GF-D8 (cell line): ENCODE data around the gene RESP18.
"Not testable (repeated sequence)": the region's sequence is repeated elsewhere in the genome, so short reads cannot be mapped to it uniquely, and the experiment has no call there.

Source experiments
- DNase-seq: peaks from one replicate; lab custom pipeline; 2025; lab: John Stamatoyannopoulos, UW

The RESP18 gene

DNA sequence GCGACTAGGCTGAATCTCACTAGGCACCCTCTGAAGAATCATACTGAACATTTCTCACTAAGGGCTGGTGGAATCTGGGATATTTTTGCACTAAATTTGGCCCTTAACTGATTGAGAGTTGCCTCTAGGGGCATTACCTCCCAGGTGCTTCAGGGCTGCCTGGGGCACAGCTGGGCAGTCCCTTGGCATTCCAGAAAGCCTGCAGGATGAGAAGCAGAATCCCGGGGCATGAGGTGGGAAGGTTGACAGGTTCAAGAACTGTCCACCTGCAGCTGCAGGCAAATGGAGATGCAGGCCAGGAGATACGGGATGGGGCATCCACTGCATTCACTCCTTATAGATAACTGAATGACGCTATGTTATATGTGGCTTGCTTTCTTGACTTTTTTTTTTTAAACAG lies 7.4 kb downstream of the RESP18 start:
- DNase-seq: no peak

DNA sequence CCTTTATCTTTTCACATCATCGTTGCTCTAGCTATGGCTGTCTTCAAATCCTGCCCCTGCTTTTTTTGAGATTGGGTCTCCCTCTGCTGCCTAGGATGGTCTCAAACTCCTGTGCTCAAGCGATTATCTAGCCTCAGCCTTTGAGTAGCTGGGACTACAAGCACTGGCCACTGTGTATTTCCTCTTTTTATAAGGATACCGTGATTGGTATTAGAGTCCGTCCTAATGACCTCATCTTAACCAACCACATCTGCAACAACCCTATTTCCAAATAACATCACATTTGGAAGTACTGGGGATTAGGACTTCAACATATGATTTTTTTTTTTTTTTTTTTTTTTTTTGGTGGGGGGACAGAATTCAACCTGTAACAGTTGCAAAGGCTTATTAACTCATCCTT lies 9.1 kb downstream of the RESP18 start:
- no peak for DNase-seq

DNA sequence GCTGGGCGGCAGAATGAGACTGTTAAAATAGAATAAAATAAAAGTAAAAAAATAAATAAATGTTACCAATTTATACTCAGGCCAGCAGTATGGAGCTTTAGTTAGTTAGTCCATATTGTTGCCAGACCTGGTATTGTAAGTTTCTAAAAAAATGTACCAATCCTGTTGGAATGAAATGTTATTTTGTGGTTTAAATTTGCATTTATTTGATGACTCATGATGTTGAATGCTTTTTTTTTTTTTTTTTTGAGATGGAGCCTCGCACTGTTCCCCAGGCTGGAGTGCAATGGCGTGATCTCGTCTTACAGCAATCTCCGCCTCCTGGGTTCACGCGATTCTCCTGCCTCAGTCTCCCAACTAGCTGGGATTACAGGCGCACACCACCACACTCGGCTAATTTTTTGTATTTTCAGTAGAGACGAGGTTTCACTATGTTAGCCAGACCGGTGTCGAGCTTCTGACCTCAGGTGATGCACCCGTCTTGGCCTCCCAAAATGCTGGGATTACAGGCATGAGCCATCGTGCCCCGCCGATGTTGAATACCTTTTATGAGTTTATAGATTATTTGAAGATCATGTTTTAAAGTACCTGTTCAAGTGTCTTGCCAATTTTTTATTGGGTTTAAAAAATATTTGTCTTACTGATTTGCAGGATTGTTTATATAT lies 17.6 kb downstream of the RESP18 start:
- no peak for DNase-seq

DNA sequence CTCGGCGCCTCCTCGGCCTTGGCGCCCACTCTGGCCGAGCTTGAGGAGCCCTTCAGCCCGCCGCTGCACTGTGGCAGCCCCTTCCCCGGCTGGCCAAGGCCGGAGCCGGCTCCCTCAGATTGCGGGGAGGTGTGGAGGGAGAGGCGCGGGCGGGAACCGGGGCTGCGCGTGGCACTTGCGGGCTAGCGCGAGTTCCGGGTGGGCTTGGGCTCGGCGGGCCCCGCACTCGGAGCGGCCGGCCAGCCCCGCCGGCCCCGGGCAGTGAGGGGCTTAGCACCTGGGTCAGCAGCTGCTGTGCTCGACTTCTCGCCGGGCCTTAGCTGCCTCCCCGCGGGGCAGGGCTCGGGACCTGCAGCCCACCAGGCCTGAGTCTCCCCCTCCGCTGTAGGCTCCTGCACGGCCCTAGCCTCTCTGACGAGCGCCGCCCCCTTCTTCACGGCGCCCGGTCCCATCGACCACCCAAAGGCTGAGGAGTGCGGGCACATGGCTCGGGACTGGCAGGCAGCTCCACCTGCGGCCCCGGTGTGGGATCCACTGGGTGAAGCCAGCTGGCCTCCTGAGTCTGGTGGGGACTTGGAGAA lies 19.8 kb downstream of the RESP18 start:
- not testable (repeated sequence) for DNase-seq

DNA sequence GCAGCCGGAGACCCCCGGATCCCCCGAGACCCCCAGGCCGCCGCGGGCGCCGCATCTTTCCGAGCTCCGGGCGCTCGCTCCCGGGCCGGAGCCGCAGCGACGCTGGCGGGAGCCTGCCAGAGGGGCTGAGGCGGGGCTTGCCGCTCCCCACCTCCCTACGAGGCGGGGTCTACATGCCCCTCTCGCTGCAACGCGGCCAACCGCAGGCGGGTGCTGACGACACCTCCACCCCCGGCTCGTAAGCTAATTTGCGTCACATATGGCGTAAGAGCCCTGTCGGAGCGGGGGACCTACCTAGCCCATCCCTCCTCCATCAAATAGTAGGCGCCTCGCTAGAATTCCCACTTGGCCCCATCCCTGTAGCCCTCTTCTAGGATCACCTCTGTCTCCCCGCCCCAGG lies 23.3 kb downstream of the RESP18 start, which contains the start of gene PTPRN:
PTPRN (minus strand) TSS at position 124 of the 400 bp plus-strand sequence; CDS start at position 55, 69 bp downstream.
- DNase-seq: no peak

DNA sequence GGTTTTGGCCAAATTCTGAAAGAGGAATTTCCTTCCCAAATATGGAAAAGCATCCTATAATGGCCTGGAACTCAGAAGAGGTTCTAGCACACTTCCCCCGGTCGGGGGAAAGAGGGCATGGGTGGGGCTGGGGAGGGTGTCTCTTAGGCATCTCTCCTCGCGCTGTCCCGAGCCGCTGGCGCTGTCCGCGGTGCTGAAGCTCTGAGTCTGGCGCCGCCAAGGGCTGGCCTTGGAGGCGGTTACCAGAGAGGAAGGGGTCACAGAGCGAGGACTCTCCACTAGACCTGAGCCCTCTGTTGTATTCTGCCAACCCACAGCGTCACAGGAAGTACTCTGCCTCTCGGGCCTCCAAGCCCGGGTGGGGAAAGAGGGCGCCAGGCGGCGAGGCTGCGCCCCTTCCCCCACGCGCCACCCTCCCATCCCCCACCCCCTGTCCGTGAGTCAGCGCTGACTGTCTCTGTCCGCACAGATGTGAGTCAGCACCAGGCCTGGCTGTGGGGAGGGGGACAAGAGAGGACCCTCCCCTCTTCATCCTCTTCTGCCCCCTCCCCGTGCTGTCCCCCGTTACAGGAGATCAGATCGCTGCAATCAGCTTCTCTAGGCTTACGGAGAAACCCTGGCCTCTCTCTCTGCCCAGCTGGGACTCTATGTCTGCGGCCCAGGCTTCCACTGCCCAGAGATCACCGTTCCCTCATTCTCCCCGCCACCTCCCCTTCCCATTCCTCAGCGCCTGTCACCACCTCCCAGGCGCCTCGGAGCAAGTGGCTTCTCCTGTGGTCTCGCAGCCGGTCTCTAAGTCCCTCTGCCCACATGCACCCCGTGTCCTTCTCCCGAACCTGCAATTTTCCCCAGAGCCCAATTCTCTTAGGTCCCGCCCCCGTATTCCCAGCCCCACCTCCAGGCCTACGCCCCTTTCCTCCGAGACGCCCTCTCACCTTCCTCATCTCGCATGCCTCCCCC lies 24.1 kb downstream of the RESP18 start:
- DNase-seq: no peak

DNA sequence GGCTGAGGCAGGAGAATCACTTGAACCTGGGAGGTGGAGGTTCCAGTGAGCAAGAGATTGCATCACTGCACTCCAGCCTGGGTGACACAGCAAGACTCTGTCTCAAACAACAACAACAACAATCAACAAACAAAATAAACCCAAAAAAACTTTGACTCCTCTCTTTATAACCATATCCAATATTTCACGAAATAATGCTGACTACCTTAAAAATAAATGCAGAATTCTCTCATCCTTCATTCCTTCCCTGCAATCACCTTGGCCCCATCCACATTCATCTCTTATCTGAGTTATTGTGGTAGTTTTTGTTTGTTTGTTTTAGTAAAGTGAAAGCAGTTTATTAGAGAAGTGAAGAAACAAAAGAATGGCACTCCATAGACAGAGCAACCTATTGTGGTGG lies 26.5 kb downstream of the RESP18 start:
- no peak for DNase-seq

DNA sequence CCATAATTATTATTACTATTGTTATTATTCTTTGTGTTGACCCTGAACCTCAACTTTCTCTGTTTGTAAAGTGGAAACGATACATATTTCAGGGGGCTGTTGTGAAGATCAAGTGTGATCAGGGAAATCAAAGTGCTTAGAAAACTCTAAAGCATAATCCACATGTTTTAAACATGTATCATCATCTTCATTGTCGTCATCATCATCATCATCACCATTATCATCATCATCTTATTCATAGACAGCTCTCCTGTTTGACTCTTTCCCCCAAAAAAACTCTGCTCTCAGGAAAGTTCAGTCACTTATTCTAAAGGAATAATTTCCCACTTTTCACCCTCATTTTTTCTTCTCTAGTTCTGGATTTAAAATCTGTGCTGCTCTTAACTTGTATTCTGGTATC lies 28.3 kb downstream of the RESP18 start:
- DNase-seq: no peak

DNA sequence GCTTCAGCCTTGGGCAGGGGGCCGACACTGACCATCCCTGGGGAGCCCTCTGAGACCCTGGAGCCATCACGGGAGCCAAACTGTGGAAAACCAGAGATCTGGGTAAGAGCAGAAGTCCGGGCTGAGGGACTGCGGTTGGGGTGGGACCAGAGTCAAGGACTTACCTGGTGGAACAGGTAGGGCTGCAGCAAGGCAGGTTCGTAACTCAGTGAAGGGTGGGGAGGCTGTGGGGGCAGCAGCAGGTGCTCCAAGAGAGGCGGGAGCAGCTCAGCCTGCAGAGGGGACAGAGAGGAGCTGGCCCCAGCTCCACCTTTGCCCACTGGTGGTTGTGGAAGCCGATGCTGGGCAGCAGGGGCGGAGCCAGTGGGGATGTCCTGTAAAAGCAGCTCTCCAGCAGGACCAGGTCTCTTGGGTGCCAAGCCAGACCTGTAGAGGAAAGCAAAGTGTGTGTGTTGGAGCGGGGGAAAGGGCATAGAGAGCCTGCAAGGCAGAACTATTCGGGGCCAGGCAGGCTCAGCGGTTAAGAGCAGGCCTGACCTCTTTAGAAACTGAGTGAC lies 30.1 kb downstream of the RESP18 start:
- no peak for DNase-seq

DNA sequence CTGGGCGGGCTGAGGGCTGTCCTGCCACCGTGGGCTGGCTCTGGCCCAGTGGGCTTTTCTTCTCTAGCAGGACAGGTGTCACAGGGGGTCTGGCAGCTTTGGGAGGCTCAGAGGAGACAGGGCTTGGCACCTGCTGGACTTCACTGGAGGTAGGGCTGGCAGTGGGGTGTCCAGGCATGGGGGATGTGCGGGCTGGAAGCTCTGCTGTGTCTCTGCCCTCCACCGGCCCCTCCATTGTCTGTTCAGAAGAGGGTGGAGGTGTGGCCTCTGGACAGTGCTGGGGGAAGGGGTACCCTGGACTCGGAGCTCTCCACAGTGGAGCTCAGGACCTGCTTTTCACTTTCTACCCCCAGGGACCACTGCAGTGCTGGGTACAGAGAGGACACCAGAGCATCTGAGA lies 32.5 kb downstream of the RESP18 start:
- no peak for DNase-seq

DNA sequence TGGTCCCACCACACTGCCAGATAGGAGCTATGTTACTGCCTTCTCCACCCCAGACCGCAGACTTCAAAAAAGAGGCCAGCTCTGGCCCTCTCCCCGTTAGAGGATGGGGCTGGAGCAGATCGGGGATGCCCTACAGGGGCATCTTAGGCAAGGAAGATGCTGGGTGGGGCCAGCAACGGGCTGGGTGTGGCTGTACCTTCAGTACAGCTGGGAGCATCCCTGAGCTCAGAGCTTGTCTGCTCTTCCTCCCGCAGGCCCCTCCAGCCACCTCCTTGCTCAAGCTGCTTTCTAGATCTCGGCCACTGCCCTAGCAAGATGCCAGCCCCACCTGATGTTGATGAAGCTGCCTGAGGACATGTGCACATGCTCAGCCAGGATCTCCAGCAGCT lies 33.2 kb downstream of the RESP18 start:
- DNase-seq: no peak

DNA sequence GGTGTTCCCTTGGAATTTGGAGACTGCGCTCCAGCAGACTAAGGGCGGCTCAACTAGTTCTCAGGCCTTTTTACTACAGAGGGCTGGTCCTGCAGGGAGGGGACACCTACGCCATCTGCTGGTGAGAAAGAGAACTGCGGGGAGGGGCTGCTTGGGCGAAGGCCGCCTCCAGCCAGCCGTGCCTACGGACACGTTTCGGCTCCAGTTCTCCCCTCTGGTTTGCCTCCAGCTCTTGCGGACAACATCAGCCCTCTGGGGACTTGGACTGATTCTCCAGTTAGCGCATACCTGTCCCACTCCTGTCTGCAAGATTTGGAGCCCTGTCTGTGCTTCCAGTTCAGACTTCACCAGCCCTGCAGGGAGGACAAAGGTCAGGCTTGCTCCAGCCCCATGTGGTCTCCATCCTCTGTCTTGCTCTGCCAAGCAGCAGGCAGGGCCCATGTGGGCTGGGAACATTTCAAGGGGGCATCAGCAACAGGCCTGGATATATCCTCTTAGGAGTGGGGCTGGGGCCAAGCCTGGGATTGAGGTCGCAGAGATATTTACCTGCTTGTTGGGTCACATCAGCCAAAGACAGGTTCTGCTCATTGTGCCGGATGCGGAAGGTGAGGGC lies 33.7 kb downstream of the RESP18 start:
- DNase-seq: peak; percentile 26

DNA sequence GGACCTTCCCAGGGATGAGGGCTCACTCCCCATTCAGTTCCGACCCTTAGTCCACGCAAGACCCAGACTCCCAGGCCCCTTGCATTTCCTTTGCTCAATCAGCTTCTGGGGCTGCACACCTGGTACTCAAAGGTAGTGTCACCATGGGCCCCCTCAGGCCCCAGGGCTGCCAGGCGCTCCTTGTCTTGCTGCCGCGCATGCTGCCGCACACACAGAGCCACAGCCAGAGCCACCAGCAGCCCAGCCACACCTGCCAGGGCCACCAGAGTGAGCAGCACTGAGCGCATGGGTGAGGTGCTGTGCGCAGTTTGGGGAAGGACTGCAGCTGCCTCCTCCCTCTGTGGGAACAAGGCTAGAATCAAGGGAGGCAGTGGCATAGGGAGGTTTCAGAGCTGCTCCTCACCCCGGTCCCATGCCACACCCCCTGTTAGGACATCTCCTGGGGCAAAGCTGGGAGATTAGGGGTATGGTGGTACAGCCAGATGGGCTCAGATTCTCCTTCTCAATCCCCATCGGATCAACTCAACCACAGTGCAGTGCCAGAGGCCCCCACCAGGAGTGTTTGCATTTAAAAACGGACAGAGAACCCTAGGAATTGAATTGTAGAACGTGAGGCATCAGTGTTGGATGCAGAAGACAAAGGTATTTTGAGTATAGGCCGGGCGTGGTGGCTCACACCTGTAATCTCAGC lies 34.6 kb downstream of the RESP18 start:
- no peak for DNase-seq

DNA sequence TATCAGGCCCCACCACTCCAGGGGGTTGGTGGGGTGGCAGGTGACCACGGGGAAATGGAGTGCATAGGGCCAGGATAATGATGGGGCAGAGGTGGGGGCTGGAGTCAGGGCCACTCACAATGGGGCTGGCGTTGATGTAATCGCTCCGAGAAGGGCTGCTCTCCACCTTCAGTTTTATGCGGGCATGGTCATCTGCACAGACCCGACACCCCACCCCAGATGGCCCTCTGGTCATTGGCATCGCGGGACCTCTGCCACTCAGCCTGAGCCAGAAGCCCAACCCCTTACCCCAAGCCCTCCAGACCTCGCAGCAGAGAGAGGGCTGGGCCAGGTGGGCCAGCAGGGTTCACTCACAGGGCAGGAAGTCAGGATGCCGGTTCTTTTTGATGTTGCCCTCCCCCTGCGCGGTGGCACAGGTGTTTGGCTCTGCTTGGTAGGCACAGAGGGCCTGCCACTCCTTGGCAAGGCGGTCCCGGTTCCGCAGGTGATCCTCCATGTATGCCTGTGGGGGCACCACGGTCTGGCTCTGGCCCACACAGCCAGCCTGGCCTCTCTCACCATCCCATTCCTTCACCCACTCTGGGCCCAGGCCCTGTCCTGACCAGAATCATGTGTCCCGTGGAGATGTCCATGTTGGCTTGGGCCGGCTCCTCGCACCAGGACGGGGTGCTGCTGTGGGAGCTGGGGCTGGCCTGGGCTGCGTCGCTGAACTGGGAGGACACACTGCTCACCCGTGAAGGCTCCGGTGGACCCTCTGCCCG lies 35.7 kb downstream of the RESP18 start:
- DNase-seq: no peak

DNA sequence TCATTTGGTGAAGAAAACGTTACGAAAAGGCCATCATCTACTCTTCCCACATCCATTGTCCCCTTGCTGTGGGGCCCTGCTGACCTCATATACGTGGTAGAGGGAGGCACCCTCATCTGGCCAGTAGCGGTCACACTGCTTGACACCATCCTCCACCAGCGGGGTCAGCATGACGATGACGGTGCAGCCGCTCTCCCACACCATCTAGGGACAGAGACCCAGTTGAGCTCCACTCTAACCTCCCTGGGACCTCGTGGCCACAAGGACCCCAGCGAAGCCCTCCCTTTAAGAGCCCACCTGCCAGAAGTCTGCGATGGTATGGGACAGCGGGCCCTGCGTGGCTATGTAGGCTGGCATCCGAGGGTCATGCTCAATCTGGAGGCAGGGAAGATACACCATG lies 36.4 kb downstream of the RESP18 start:
- DNase-seq: no peak

DNA sequence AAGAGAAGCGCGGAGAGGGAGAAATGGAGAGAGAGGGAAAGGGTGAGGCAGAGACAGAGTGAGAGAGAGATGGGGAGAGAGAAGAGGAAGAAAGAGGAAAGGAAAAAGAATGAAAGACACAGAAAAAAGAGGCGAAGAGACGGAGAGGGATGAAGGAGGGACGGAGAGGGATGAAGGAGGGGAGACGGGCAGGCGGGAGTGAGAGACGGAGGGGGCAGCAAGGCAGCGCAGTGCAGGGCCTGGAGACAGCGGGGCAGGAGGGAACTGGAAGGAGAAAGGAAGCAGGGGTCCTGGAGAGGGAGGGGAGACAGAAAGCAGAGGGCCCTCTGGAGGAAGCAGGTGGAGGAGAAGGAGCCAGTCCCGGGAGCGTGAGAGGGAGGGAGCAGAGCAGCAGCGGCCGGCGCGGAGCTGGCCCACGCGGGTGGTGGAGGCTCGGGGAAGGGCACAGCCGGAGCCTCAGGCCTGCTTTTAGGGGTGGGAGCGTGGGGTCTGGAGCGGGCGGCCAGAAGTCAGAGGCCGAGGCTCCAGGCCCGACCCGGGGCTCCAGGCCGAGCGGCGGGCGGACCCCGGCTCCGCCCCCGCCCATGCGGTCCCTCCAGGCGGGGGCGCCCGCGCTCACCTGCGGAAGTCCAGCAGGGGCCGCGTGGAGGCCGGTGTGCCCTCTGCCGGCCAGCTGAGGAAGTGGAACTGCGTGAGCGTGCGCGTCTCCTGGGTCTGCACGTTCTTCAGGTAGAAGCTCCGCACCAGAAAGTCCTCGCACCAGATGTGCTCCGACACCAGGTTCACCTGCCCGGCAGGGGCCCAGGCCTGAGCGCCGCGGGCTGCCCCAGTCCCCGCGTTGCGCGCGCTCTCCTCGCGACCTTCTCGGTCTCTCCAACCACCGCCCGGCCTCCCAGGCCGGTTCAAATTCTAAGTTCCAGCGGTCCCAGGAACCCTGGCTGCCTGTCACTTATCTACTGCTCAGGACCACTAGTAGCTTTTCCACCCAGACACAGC lies 37.9 kb downstream of the RESP18 start:
- DNase-seq: peak; percentile 21

DNA sequence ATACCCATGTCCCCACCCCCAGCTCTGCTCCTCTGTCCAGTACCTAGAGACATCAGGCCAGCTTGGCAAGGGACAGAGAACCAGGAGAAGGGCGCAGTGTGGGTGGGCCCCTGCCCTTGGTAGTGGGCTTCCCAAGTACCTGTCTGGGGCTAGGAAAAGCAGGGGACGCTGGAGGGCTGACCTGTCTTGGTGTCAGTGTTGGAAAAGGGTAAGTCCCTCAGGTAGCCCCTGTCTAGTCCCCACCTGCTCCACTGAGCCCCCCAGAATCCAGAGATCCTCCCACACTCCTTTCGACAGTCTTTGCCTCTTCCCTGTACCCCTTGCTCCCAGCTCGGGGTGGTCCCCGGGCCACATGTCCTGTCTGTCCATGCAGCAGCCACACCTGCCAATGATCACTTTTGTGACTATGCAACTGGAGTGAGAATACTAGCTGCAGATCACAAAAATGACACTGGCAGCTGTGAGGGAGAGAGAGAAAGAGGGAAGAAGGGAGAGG lies 38.8 kb downstream of the RESP18 start:
- DNase-seq: no peak

DNA sequence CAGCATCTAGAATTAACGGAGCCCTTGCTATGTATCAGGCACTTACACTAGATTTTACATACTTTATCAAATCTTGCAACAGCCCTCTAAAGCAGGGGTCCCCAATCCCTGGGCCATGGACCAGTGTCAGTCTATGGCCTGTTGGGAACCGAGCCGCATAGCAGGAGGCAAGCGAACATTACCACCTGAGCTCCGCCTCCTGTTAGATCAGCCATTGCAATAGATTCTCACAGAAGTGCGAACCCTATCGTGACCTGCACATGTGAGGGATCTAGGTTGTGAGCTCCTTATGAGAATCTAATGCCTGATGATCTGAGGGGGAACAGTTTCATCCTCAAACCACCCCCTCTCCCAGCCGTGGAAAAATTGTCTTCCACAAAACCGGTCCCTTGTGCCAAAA lies 39.9 kb downstream of the RESP18 start:
- DNase-seq: no peak

DNA sequence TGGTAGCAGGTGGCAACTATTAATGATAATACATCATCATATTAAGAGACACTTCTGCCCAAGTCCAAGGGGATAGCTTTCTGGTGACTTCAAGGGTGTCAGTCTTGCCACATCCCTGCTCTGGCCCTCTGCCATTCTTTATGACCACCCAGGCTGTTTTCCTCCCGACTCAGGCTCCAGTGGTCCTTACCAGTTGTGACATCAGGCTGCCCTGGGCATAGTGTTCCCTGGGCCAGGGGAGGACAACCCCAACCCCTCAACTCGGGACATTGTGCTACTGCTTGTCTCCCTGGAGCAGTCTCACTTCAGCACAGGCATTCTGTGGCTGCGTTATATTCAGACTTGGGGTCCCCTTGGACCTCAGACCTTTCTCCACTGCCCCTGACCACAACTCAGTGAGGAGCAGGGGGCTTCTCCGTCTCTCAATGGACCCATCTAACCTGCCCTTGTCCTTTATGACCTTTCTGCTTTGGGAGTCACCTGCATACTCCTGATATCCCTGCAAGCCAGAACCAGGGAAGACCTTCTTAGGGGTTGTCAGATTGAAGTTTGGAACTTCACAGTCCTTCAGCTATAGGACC lies 40.5 kb downstream of the RESP18 start:
- no peak for DNase-seq
